ENCODE results near the gene PCDHA8.
"Not testable (repeated sequence)": the region's sequence is repeated elsewhere in the genome, so short reads cannot be mapped to it uniquely, and the experiment has no call there.

The PCDHA8 gene

GRCh38 chr5:140827704-140828361 is 13.2 kb upstream of the PCDHA8 start, which contains the start of gene PCDHA6:
Gene PCDHA6, plus strand, starts transcription at chr5:140827960. Its CDS starts 132 bp downstream, at chr5:140828092.
- DNase-seq (ENCODE audit: low read depth), result no peak

- DNase-seq (ENCODE audit: low read depth), result no peak
Observed at GRCh38 chr5:140828362-140828737, 12.6 kb upstream of the PCDHA8 start.

GRCh38 chr5:140829511-140830501 is 11.2 kb upstream of the PCDHA8 start:
- DNase-seq (ENCODE audit: low read depth), result not testable (repeated sequence)

GRCh38 chr5:140833993-140834392 is 7.0 kb upstream of the PCDHA8 start, which contains the start of gene PCDHA7:
Gene PCDHA7, plus strand, starts transcription at chr5:140834269. Its CDS starts 115 bp downstream, at chr5:140834384.
- no peak for DNase-seq (ENCODE audit: low read depth)

GRCh38 chr5:140834439-140835008 is 6.5 kb upstream of the PCDHA8 start:
- not testable (repeated sequence) for DNase-seq (ENCODE audit: low read depth)

- no peak for DNase-seq (ENCODE audit: low read depth)
Observed at GRCh38 chr5:140835622-140836510, 5.1 kb upstream of the PCDHA8 start.

GRCh38 chr5:140842798-140843733 is 2.1 kb downstream of the PCDHA8 start:
- DNase-seq (ENCODE audit: low read depth), result no peak

GRCh38 chr5:140848139-140849102 is 7.4 kb downstream of the PCDHA8 start, which contains the start of gene PCDHA9:
Gene PCDHA9, plus strand, starts transcription at chr5:140848382. Its CDS starts 114 bp downstream, at chr5:140848496.
- DNase-seq (ENCODE audit: low read depth), result not testable (repeated sequence)

GRCh38 chr5:140849831-140850634 is 9.0 kb downstream of the PCDHA8 start:
- not testable (repeated sequence) for DNase-seq (ENCODE audit: low read depth)

- no peak for DNase-seq (ENCODE audit: low read depth)
Observed at GRCh38 chr5:140855772-140856674, 15.0 kb downstream of the PCDHA8 start, which contains the start of gene PCDHA10. Gene PCDHA10, plus strand, starts transcription at chr5:140855897. Its CDS starts 152 bp downstream, at chr5:140856049.

- DNase-seq (ENCODE audit: low read depth), result no peak
Observed at GRCh38 chr5:140857177-140857986, 16.4 kb downstream of the PCDHA8 start.

- no peak for DNase-seq (ENCODE audit: low read depth)
Observed at GRCh38 chr5:140857987-140858240, 16.9 kb downstream of the PCDHA8 start.

- DNase-seq (ENCODE audit: low read depth), result no peak
Observed at GRCh38 chr5:140862441-140863295, 21.7 kb downstream of the PCDHA8 start.

GRCh38 chr5:140868721-140869554 is 28.0 kb downstream of the PCDHA8 start, which contains the start of gene PCDHA11:
Gene PCDHA11, plus strand, starts transcription at chr5:140868957. Its CDS starts 147 bp downstream, at chr5:140869104.
- no peak for DNase-seq (ENCODE audit: low read depth)

Measured in fibroblast of gingiva (primary cell).